Astrocyte of the spinal cord (primary cell): ENCODE measurements around the gene ADORA2A.

ENCODE experiments used
- DNase-seq: peaks from one replicate; pipeline ENCODE4 v3.0.0; 2011; ENCODE audit warnings: low read depth, low spot score
- H3K4me3 ChIP-seq: 2 replicates; pipeline ENCODE4 v1.5.1; 2011; ENCODE audit warnings: low read depth, mild to moderate bottlenecking, low read length, moderate library complexity
- in situ Hi-C: cut with HindIII; loops from 2 replicates; pipeline ENCODE4 v1.10.0; 2017; ENCODE audit warnings: low sequenced_read_pairs
- TF ChIP-seq, protein P1 (sequence below): IDR thresholded peaks from 2 replicates; pipeline ENCODE4 v1.5.1; 2012; ENCODE audit warnings: low read depth, mild to moderate bottlenecking, low read length, inconsistent platforms

Gene ADORA2A

DNA sequence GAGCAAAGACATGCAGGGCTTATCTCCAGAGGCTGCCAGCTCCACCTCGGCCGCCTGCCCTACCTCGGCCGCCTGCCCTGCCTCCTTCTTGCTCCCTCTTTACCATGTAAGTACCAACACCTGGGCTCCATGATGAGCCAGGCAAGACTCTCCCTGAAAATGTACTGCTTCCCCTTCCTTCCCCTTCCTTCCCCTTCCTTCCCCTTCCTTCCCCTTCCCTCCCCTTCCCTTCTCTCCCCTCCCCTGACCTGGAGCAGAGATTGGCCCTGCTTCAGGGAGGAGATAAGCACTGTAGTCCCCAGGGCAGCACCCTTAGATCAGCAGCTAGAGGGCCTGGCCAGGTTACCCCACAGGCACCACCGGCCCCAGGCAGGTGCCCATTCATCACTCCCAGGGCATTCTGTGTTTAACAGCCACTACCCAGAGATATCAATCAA is 25.4 kb upstream of the ADORA2A start:
- no peak for DNase-seq
- TF ChIP-seq, protein P1, sequence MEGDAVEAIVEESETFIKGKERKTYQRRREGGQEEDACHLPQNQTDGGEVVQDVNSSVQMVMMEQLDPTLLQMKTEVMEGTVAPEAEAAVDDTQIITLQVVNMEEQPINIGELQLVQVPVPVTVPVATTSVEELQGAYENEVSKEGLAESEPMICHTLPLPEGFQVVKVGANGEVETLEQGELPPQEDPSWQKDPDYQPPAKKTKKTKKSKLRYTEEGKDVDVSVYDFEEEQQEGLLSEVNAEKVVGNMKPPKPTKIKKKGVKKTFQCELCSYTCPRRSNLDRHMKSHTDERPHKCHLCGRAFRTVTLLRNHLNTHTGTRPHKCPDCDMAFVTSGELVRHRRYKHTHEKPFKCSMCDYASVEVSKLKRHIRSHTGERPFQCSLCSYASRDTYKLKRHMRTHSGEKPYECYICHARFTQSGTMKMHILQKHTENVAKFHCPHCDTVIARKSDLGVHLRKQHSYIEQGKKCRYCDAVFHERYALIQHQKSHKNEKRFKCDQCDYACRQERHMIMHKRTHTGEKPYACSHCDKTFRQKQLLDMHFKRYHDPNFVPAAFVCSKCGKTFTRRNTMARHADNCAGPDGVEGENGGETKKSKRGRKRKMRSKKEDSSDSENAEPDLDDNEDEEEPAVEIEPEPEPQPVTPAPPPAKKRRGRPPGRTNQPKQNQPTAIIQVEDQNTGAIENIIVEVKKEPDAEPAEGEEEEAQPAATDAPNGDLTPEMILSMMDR, result no peak
- in situ Hi-C loops, result no loop called here
- no peak overlapping the region for H3K4me3 ChIP-seq

DNA sequence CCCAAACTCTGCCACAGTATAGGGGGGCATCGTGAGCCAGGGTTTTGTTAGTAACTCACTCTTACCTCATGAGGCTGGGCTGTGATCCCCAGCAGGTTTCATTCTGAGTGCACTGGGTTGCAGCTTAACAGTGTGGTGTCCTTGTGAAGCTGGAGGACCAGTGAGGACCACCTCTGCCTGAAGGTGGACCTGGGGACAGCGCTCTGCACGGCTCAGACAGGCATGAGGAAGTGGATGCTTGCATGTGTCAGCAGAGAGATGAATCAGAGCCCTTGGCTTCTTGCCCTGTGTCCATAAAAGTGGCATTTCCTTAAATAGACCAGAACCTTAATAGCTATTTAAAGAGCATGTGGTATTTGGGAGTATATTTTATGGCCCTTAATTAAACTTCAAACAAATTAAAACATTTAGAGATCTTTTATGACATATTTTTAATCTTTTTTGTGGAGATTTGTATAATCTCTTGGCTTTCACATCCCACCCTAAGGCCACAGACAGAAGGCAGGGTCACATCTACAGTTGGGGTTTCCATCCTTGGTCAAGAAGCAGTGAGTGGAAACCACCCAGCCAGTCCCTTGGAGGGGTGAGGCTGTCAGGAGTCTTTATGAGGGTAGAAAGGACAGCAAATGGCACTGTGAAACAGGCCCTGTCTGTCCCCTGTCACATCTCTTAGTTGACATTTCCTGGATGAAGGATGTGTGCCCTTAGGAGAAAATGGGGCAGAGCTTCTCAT is 24.8 kb upstream of the ADORA2A start:
- TF ChIP-seq, protein P1, result no peak
- in situ Hi-C loops, result no loop called here
- H3K4me3 ChIP-seq, result no peak overlapping the region
- peak; percentile 89 for DNase-seq

DNA sequence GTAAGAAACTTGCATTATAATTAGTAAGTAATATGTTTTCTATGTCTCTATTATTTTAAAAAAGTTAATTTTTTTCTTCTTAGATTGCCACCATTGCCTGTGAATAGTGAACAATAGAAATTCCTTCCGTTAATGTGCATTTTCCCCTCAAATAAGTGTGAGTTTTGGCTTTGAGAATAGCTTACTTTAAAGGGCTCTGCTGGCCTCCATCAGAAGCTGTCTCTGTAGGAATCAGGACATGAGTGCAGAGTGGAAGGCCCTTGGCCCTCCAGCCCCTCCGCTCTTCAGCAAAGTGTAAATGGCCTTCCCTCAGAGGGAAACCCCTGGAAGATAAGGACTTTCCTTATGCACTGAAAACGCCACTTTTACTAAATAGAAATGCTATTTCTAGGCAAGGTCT is 24.1 kb upstream of the ADORA2A start:
- no peak for DNase-seq
- no peak overlapping the region for H3K4me3 ChIP-seq
- TF ChIP-seq, protein P1, result no peak
- in situ Hi-C loops, result no loop called here

GRCh38 chr22:24404561-24405275 is 22.7 kb upstream of the ADORA2A start:
- no peak overlapping the region for H3K4me3 ChIP-seq
- no peak for DNase-seq
- TF ChIP-seq, protein P1, result no peak
- in situ Hi-C loops, result no loop called here

DNA sequence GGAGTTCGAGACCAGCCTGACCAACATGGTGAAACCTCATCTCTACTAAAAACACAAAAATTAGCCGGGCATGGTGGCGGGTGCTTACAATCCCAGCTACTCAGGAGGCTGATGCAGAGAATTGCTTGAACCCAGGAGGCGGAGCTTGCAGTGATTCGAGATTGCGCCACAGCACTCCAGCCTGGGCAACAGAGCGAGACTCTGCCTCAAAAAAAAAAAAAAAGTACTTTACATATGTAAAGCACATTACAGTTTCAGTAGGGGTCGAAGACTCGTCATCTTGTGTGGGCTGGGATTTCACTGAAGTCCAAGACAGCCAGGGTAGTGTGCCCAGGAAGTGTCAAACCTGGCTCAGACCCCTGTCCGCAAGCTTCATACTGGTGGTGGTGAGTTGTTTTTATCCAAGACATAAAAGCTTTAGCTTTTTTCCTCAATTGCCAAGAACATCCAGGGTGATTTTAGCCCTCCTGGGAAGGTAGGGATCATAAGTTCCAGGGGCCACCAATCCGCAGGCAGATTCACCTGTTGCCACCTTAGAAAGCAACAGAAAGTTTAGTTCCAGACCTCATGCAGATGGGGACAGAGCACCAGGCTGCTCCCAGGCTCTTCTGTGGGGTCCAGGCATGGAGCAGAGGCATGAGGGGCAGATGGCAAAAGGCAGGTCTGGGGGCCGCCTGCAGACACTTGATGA is 21.6 kb upstream of the ADORA2A start:
- DNase-seq, result no peak
- H3K4me3 ChIP-seq, result no peak overlapping the region
- TF ChIP-seq, protein P1, result no peak
- in situ Hi-C loops, result no loop called here

DNA sequence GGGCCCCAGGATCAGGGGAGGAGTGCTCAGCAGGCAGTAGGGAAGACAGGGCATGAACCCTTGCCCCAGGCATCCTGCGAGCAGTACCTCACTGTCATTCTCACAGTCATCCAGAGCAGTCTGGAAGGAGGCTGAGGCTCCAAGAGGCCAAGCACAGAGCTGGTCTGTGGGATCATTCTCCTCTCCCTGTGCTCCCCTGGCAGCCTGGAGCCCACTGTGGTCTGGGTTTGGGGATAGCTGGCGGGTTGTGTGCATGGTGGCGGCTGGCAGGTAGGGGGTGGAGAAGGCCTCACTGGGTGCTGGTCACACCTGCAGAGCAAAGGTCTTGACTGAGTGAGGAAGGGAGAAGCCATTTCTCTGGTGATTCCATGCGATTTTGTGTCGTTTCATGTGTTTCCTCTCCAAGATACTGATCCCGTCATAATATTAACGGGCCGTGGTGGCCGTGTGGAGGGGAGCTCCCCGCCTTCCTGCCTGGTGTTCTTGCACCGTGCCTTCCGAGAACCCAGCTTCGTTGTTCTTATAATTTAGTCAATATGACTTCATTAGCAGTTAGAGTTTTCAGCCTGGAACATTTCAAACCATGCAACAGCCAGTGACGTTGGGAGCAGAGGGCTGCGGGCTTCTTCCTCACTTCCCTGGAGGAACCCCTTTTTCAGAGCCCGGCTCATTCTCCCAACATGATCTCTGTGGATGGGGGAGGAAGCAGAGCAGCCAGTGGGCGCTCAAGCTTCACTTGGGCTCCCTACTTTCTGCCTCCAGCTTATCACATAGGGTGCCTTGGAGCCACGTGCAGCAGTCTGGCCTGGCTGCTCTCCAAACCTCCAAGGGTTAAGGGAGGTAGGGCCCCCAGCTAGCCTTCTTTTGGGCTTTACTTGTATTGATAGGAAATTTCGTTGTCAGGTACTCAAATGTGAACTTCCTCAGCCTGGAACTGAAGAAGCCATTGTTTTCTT is 20.8 kb upstream of the ADORA2A start:
- in situ Hi-C loops, result no loop called here
- no peak overlapping the region for H3K4me3 ChIP-seq
- DNase-seq, result no peak
- TF ChIP-seq, protein P1, result no peak
